K562 (cell line): ENCODE data around the gene NCF2. TPM values are rescaled to one million over a fixed set of nuclear protein-coding genes. Genes with fewer than 3 reads are reported as not detected.
A peak's percentile ranks its signal among the peaks of the same experiment; 100 is the strongest.

Source experiments
- AFF1 ChIP-seq, 2 experiments: fragments of 450-650 bp; IDR thresholded peaks; 2 replicates each; pipeline ENCODE4 v1.6.1; 2018; ENCODE audit warnings: mild to moderate bottlenecking in 2 of 2, low read depth in 1 of 2; ENCODE audit not compliant: partially characterized antibody in 2 of 2
- ARHGAP35 ChIP-seq: fragments of 450-650 bp; IDR thresholded peaks from 2 replicates; pipeline ENCODE4 v1.6.1; 2018; ENCODE audit not compliant: partially characterized antibody
- ARID2 ChIP-seq: fragments of 450-650 bp; IDR thresholded peaks from 2 replicates; pipeline ENCODE4 v1.6.1; 2017; ENCODE audit warnings: antibody characterized with exemption, mild to moderate bottlenecking
- CBFA2T2 ChIP-seq: fragments of 450-650 bp; conservative IDR thresholded peaks from 2 replicates; pipeline ENCODE4 v1.6.1; 2017; ENCODE audit warnings: mild to moderate bottlenecking
- CC2D1A ChIP-seq: fragments of 450-650 bp; IDR thresholded peaks from 2 replicates; pipeline ENCODE4 v1.6.1; 2017; ENCODE audit warnings: mild to moderate bottlenecking
- CHD1 ChIP-seq: fragments of 200-600 bp; sonication (generic); IDR thresholded peaks from one replicate; pipeline ENCODE4 v1.6.1; 2012; ENCODE audit warnings: mild to moderate bottlenecking, moderate library complexity, low read length, inconsistent platforms
- CREB5 ChIP-seq: fragments of 250-450 bp; sonication (Bioruptor Pico); IDR thresholded peaks from 2 replicates; pipeline ENCODE4 v1.5.0; 2020; ENCODE audit warnings: mild to moderate bottlenecking
- FOSL1 ChIP-seq: fragments of 200-800 bp; sonication (Bioruptor generic); conservative IDR thresholded peaks from 2 replicates; pipeline ENCODE4 v1.6.1; 2016; ENCODE audit warnings: missing genetic modification characterization, missing compliant biosample characterization
- HNRNPH1 ChIP-seq: fragments of 200-400 bp; formaldehyde crosslinking; optimal IDR thresholded peaks from 2 replicates; pipeline ENCODE3; 2017; ENCODE audit warnings: low read depth, mild to moderate bottlenecking, low read length, moderate library complexity
- HSF4 ChIP-seq: fragments of 250-450 bp; sonication (Bioruptor Pico); IDR thresholded peaks from 2 replicates; pipeline ENCODE4 v2.1.2; 2022; ENCODE audit warnings: mild to moderate bottlenecking, moderate library complexity, borderline replicate concordance
- KAT7 ChIP-seq: sonication (generic); formaldehyde crosslinking; IDR thresholded peaks from 2 replicates; pipeline ENCODE4 v1.8.0; 2022; ENCODE audit warnings: missing genetic modification reagents, mild to moderate bottlenecking, borderline replicate concordance
- MAFK ChIP-seq: IDR thresholded peaks from 2 replicates; pipeline ENCODE4 v1.6.1; 2011; ENCODE audit warnings: low read length, improper control_type of control experiment
- MTA2 ChIP-seq: fragments of 450-650 bp; IDR thresholded peaks from 2 replicates; pipeline ENCODE4 v1.6.1; 2016; ENCODE audit warnings: low read depth
- PBX2 ChIP-seq, 2 experiments: IDR thresholded peaks in 1 of 2; conservative IDR thresholded peaks in 1 of 2; 2 replicates each; pipeline ENCODE4 v1.6.1; 2016; ENCODE audit warnings: low read depth in 2 of 2, mild to moderate bottlenecking in 1 of 2, missing compliant biosample characterization in 1 of 2, missing genetic modification characterization in 1 of 2, moderate library complexity in 1 of 2
- POLR2AphosphoS2 ChIP-seq: IDR thresholded peaks from 2 replicates; pipeline ENCODE4 v1.6.1; 2012; ENCODE audit warnings: low read length, improper control_type of control experiment
- RBM22 ChIP-seq: fragments of 200-400 bp; formaldehyde crosslinking; IDR thresholded peaks from 2 replicates; pipeline ENCODE4 v1.6.1; 2018; ENCODE audit warnings: low read length, low read depth; ENCODE audit not compliant: poor library complexity, severe bottlenecking
- SMAD2 ChIP-seq: fragments of 150-350 bp; IDR thresholded peaks from 2 replicates; pipeline ENCODE4 v1.6.1; 2014; ENCODE audit warnings: low read depth, mild to moderate bottlenecking, low read length
- TARDBP ChIP-seq: fragments of 450-650 bp; IDR thresholded peaks from 2 replicates; pipeline ENCODE4 v1.6.1; 2016
- ZNF57 ChIP-seq: fragments of 450-650 bp; formaldehyde crosslinking; IDR thresholded peaks from 2 replicates; pipeline ENCODE4 v1.4.0; 2020; ENCODE audit warnings: mild to moderate bottlenecking, moderate library complexity
- ZNF589 ChIP-seq: fragments of 200-800 bp; sonication (Bioruptor generic); IDR thresholded peaks from 2 replicates; pipeline ENCODE4 v1.6.1; 2016; ENCODE audit warnings: low read depth, missing genetic modification characterization, missing compliant biosample characterization
- ZNF717 ChIP-seq: fragments of 250-450 bp; sonication (Bioruptor Pico); IDR thresholded peaks from 2 replicates; pipeline ENCODE4 v1.5.0; 2021
- polyA plus RNA-seq, 8 experiments: library from polyadenylated mRNA; depleted of rRNA in 4 of 8; stranded (reverse) in 5 of 8; unstranded in 3 of 8; fragments of >200 nt; fragmentation: Nextera tagmentation in 2 of 8; fragmentation: Illumina TruSeq in 1 of 8; extraction: Ambion mirVana in 2 of 8; extraction: Trizol in 1 of 8; gene quantifications; 2 replicates each; pipeline versions ENCODE4 v1.2.1 to v1.2.3, GENCODE V29; 2011 to 2014; ENCODE audit warnings: inconsistent platforms in 1 of 8, missing spikeins in 1 of 8
- total RNA-seq, 7 experiments: library from RNA; depleted of rRNA in 6 of 7; stranded (reverse); fragments of >200 nt in 6 of 7; fragmentation: Illumina TruSeq in 2 of 7; extraction: Trizol in 2 of 7; gene quantifications; 2 replicates each; pipeline versions ENCODE4 v1.2.1 to v1.2.3, GENCODE V29; 2011 to 2021; ENCODE audit warnings: low replicate concordance in 1 of 7

The NCF2 gene
- total and polyA plus RNA-seq, 9 of the 15 experiments (the other 6 are each of a cell fraction or from before 2014, with no cell fraction given): 0.07 to 0.54 (median 0.16) TPM; not detected in 3

GRCh38 chr1:183635606-183636333, 45.5 kb upstream of the NCF2 start, which contains the start of gene ARPC5 (continued):
- TF ChIP-seq RBM22: no peak
- TF ChIP-seq MAFK: no peak
- TF ChIP-seq ARHGAP35: no peak
- TF ChIP-seq ZNF57 (CRISPR knock-in tag): no peak
- peak; percentile 98 for TF ChIP-seq TARDBP
- no peak for TF ChIP-seq KAT7
- no peak for TF ChIP-seq CREB5
- TF ChIP-seq HNRNPH1: no peak
- no peak for TF ChIP-seq ARID2
- TF ChIP-seq CHD1: no peak
- TF ChIP-seq ZNF589: no peak
- no peak for TF ChIP-seq ZNF717
- no peak for TF ChIP-seq PBX2 (CRISPR knock-in tag; IDR thresholded peaks at IDR 0.05; ENCODE audit: low read depth)
- TF ChIP-seq PBX2 (tag; conservative IDR thresholded peaks at IDR 0.05; ENCODE audit: low read depth): no peak
- TF ChIP-seq CC2D1A: no peak
- no peak for TF ChIP-seq SMAD2
- peak; percentile 63 for TF ChIP-seq MTA2
- TF ChIP-seq POLR2AphosphoS2: no peak
- 0 out of 2 replicates have a peak, but pooled peaks have one; percentile 31 for TF ChIP-seq FOSL1 (tag)
- peak; percentile 89 for TF ChIP-seq CBFA2T2
- no peak for TF ChIP-seq HSF4
- peak in 1 of 2 experiments; percentile 23 for TF ChIP-seq AFF1 (IDR thresholded peaks at IDR 0.05; ENCODE audit: low read depth in 1 of 2, partially characterized antibody in 2 of 2)
